GM18868 (cell line): Measurements from ENCODE around the gene KLK15.

Experiments
- ATAC-seq: cut with Tn5 transposase; IDR thresholded peaks from one replicate; pipeline ENCODE4 v1.9.1; 2021; ENCODE audit warnings: mild to moderate bottlenecking, moderate library complexity; ENCODE audit not compliant: unreplicated experiment

Gene KLK15

DNA sequence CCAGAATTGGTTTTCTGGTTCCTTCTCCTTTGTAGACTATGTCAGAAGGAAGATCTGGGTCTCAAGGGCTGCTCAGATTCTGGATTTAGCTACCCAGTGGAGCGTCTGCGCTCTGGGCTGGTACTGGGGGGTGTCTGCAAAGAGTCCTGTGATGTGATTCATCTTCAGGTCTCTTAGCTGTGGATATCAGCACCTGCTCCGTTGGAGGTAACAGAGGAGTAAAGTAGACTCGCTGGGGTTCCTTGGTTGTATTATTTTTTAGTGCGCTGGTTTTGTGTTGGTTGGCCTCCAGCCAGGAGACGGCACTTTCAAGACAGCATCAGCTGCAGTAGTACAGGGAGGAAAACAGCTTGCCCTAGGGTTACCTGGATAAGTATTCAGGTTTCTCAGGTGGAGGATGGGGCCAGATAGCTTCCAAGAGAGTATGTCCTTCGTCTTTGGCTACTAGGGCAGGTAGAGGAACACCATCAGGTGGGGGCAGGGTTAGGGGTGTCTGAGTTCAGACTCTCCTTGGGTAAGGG, 10.4 kb upstream of the KLK15 start:
- no peak for ATAC-seq

DNA sequence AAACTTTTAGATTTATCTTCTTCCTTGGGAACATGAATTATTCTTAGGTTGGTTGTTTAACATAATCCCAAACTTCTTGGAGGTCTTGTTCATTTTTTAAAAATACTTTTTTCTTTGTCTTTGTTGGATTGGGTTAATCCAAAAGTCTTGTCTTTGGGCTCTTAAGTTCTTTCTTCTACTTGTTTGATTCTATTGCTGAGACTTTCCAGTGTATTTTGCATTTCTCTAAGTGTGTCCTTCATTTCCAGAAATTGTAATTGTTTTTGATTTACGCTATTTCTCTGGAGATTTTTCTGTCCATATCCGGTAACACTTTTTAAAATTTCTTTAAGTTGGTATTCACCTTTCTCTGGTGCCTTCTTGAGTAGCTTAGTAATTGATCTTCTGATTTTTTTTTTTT, 9.8 kb upstream of the KLK15 start:
- no peak for ATAC-seq

DNA sequence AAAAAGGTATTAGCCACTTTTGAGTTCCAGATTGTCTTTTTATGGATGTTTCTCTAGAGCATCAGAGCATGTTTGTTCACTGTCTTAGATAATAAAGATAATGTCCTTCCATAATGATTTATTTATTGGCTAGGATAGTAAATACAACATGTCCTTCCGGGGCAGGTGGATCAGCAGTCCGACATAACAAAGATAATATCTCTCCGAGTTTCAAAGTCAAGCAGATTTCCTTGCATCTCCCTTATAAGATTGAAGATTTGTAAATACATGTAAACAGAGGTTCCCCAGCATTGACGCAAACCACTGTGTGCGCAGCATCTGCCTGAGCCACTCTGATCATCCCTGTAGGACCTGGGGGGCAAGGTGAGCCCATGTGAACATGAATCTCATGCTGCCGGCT, 8.8 kb upstream of the KLK15 start:
- ATAC-seq = no peak

DNA sequence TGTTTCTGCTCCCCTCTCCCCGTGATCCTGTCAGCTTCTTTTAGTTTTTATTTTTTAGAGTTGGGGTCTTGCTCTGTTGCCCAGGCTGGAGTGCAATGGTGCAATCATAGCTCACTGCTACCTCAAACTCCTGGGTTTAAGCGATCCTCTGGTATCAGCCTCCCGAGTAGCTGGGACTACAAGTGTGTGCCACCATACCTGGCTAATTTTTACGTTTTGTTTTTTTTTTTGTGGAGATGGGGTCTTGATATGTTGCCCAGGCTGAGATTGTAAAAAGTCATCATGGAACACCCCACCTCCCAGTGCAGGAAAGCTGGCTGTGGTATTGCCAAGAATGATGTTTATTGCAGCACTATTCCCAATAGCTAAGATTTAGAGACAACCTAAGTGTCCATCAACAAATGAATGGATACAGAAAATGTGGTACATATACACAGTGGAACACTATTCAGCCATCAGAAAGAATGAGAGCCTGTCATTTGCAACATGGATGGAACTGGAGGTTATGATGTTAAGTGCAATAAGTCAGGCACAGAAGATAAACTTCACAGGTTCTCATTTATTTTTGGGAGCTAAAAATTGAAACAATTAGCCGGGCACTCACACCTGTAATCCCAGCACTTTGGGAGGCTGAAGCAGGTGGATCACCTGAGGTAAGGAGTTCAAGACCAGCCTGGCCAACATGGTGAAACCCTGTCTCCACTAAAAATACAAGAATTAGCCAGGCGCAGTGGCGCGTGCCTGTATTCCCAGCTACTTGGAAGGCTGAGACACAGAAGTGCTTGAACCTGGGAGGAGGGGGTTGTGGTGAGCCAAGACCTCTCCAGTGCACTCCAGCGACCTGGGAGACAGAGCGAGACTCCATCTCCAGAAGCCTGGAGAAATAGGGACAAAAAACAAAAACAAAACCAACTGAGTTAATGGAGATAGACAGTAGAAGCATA, 6.6 kb upstream of the KLK15 start:
- no peak for ATAC-seq

DNA sequence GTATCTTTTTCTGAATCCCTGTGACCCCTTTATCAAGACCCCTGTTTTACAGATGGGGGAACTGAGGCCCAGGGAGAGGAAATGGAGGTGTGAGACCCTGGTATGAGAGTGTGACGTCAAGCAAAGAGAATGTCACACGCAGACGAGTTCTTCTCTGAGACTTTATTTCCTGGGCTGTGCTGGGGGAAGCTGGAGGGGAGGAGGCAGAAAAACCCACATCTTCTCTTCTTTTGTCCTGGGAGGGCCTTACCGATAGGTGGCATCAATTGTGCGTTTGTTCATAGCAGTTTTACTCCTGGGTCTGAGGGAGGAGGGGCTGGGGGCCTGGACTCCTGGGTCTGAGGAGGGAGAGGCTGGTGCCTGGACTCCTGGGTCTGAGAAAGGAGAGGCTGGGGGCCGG, 4.9 kb upstream of the KLK15 start:
- no peak for ATAC-seq

DNA sequence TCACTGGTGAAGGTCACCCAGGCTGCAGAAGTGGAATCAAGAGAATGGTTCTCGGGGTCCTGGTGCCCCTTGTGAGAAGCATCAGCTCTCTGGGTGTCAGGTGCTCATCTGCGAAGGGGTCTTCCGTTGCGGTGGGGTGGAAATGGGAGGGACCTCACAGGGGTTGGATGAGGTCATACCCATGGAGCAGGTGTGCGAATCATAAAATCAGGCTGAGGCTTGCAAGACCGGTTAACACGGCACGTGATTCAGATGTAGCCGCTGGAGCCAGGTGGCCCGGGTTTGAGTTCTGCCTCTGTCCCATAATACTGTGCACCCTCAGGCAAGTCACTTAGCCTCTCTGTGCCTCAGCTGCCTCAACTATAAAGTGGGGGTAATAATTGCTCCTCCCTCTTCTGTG, 3.9 kb upstream of the KLK15 start:
- no peak for ATAC-seq

DNA sequence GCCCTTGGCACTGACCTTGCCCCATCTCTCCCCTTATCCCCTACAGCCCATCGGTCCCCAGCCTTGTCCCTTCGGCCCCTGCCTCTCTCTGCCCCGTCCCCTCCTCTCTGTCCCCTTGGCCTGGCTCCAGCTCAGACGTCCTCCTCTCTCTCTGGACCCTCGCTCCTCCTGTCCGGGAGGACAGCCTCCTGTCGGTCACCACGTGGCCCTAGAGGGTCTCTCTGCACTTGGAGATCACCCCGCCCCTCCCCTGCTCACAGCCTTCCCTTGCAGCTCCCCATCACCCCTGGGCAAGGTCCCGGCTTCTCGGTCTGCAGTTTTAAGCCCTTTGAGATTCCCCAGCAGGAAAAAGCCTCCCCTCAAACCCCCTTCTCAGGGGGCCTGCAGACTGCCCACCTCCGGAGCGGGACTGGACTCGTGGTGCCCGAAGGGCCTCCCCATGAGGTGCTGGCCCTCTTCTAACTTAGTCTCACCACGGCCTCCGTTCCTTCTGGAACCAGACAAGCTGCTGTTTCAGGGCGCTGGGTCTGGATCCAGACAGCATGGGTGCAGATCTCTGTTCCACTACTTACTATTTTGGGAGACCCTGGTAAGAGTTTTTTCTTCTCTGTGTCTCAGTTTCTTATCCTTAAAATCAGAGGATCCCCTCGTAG, 3.3 kb upstream of the KLK15 start:
- ATAC-seq = no peak

DNA sequence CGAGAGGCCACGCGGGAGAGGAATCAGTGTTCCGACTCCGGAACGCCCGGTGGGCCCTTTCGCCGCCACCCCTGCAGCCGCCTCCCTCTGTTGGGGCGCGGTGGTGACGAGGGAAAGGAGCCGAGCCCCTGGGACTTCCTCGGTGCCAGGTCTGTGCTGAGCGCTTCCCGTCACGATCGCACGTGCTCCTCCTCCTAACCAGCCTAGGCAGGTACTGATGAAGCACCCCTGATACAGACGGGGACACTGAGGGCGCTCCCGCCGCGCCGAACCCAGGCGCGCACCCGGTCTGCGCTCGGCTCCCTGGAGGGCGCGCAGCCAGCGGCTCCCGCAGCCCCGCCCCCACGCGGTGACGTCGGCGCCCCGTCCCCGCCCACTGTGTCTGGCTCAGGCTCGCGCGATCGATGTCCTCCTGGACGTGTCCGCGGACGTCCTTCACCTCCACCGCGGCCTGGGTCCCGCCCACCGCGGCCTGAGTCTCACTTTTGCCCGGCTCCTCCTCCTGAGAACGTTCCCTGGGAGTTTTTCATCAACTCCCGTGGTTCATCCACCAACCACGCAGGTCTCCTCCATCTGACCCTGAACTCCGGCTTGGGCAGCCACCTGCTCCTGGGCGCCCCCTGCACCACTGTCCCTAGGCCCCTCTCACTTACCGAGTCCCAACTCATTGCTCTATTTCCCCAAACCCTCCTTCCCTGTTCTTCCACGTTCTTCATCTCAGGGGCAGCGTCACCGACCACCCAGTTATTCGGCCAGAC, 2.6 kb upstream of the KLK15 start:
- ATAC-seq = peak; percentile 65

DNA sequence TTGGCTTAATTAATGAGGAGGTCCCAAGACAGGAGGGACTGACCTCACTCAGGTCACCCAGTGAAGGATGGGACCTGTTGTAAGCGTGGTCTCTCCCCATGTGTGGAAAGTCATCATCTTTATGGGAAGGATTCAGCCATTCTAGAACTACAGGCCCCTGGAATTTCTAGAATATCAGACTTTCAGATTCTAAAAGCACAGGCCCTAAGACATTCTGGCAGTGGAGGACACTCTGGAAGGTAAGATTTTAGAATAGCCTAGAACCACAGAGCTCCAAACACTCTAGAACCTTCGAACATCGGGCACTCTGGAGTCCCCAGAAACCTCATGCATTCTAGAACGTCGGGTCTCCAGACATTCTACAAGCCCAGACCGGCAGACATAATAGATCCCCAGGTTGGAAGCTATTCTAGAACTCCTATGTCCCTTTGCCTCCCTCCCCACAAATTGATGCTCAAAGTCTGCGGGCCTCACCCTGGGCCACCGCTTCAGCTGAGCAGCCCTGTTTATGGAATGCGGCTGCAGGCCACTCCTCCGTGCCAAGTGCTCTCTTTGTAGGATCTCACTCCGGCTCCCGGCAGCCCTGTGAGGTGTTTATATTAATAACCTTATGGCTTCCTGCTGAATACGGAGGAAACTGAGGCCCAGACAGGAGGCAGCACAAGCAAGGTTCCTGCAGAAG, 1.9 kb upstream of the KLK15 start:
- ATAC-seq = no peak

DNA sequence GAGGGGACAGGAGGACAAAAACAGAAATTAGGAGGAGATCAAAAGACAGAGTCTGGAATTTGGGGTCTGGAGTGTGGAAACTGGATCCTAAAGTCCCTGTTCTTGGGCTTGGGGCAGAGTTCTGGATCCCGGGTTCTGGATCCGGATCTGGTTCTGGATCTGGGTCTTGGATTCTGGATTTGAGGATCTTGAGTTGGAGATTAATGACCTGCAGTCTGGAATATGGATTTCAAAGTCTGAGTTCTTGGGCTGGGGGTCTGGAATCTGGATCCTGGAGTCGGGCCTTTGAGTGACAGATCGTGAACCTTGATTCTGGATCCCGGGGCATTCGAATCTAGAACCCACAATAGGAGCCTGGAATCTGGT, 411 bp upstream of the KLK15 start:
- no peak for ATAC-seq

DNA sequence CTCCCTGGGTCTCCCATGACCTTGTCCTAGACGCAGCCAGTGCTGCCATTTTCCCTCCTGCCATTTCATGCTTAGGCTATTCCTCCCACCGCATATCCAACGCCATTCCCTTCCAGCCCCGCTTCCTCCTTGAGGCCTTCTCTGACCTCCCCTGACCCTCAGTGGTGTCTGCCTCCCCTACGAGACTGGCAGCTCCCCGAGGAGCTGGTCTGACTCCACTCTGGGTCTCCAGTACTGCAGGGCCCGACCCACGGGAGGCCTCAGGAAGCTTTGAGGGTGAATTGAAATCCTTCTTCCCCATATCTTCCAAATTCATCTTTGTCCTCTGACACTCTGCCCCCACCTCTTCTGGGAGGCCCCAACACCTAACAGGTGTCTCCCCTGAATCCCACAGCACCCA, 708 bp downstream of the KLK15 start:
- ATAC-seq = no peak

DNA sequence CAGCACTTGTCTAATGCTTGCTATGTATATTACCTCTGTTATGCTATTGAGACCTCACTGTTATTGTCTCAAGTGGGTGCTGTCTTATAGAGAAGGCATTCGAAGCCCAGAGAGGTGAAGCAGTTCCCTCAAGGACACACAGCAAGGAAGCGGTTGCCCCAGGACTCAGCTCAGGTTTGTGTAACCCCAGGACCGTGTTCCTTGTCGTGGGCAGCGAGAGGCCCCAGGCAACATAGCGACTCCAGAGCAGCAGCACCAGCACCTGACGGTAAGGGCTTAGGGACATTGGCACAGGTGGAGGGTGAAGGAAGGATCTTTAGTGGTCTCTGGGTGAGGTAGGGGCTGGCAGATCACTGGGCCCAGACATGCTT, 2.4 kb downstream of the KLK15 start:
- ATAC-seq = no peak

DNA sequence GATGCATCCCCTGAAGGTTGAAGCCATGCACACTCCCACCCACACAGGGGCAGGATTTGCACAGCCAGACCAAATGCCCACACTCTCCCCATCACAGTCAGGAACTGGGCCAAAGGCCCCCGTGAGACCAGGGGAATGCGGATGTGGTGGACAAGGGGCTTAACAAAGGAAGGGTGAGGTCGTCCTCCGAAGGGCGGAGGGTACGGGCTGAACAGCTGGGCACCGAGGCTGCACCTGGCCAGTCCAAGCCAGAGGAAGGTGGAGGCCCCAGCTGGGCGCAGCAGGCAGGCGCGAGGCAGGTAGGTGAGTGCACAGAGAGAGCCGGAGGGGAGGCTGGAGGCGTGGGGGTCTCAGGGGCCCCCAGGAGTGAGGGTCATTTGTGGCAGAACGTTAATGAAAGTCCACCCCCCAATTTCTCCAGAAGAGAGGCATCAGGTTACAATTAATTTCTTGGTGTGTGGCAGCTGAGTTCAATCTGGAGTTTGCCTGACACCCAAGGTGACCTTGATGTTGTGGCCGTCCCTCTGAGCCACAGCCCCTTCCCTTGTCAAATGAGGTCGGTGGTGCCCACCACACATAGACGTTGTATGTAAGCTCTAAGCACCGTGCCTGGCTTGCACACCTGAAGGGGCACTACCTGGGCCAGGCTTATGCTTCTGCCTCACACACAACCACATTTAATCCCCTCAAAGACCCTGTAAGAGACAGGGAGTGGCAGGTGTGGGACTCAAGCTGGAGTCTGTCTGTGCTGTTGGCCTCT, 2.9 kb downstream of the KLK15 start:
- no peak for ATAC-seq

DNA sequence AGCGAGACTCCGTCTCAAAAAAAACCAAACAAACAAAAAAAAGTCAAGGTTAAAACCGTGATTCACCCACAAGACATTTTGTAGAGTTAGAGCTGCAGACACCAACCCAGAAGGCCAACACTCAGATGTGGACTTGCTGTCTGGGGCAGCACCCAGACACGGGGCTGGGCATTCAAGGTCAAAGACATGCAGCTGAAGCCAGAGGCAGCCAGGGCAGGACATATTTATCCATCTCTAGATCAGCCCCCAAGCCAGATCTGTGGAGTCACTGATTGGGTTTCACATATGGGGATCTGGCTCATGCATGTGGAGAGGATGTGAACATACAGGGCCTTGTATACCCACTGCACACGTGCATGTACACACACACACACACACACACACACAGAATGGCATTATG, 3.6 kb downstream of the KLK15 start:
- no peak for ATAC-seq

DNA sequence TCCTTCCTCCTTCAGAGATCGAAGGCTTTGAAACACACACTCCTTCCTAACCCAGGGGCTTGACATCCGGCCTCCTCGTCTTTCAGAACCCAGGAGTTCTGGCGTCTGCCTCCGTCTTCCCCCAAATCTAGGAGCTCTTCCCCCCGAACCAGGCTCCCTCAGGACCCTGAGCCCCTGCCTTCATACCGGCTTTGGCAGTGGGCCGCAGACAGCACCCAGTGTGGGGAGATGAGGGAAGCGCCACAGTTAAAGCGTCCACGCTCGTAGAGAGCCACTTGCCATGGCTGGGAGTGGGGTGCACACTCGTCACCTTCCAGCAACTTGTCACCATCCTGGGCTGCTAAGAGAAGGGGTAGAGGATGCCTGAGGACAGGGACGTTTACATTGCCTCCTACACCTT, 5.9 kb downstream of the KLK15 start:
- no peak for ATAC-seq

DNA sequence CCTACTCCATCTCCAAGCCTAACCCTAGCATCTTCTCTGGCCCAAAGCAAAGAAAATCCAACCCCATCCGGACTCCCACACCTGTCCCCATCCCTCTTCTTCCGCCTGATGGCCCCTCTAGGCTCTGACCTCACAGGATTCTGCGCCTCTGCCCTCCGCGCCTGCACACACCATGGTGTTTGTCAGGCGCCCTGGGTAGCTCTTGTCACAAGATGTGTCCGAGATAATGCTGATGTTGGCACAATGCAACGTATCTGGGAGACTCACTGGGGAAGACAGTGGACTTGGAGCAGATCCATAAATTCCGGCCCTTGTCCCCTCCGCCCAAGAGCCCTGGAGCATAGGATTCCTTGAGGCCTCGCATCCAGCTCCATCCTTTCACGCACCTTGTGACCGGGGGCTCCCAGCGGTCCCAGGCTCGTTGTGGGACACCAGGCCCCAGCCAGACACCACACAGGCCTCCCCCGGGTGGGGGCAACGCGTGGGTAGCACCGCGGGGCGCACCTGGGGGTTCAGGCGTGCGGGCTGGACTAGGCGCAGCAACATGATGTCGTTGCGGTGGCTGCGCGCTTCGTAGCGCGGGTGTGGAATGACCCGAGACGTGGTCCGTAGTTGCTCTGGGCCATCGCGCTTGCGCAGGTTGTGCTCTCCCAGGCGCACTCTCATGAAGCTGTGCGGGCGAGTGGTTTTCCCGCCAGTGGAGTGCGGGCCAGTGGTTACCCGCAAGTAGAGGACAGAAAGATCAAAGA, 6.7 kb downstream of the KLK15 start:
- no peak for ATAC-seq

DNA sequence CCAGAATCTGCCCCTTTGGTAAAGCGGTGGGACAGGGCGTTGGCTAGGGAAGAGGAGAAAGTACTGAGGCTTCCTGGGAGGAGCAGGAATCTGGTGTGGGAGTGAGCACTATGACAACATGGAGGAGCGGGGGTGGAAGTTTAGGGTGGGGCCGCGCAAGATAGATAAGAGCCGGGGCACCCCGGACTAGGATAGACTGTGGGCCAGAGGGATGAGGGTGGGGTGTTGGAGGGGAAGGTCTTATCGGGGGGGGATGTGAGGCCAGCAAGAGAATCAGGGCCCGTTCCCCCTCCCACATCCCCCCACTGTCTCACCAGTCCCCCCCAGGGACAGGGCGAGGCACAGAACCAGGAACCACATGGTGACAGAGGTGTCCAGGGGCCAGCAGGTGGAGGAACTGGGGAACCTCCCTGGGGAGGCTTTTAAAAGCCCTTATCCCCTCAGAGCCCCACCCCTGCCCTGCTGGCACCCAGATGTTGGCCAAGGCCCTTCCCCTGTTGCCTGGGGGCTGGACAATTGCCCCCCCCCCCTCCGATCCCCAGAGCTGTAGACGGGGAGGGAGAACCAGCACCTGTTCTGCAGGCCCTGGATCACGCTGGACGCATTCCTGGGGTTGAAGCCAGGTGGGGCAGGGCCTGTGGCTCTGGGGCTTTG, 9.9 kb downstream of the KLK15 start, which contains the start of gene KLK1:
TSS of gene KLK1 (minus strand) at position 399 of the 654 bp plus-strand sequence. CDS start at position 360, 39 bp downstream.
- no peak for ATAC-seq

DNA sequence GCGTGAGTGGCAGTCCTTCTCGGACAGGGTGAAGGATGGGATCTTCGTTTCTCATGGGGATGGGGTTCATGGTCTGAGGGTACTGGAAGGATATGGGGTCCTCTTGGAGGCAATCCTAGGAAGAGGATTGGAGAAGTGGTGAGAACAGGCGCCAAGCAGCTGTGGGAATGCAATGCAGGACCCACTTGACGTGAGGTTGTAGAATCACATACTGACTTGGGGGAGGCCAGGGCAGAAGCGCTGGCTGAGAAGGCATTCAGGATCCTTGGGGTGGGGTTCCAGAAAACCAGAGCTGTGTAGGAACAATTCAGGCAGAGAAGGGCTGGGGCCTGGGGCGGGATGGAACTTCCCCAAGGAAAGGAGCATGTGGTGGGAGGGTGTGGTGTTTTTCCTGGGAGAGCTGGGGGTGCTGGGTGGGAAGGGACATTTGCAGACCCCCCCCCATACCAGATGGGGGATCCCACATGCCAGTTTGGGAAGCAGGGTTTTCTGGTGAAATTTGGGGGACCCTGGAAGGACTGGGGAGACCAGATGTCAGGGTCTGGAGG, 10.6 kb downstream of the KLK15 start:
- no peak for ATAC-seq

DNA sequence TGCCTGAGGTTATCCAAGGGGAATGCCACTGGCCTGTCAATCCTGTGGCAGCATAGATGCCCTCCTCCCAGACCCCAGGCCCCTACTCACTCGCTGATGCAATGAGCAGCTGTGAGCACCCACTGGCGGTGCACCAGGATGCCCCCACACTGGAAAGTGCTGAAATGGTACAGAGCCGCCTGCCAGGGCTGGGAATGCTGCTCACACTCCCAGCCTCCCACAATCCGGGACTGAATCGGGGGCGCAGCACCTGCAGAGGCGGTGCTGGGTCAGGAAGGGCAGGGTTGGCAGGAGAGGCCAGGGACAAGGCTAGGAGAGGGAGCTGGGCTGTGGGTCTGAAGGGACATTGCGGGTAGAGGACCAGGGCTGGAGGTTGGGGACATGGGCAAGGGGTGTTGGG, 11.8 kb downstream of the KLK15 start:
- no peak for ATAC-seq
